Fibroblast of peridontal ligament (primary cell): ENCODE results near the gene TMPRSS6.

Experiments used
- DNase-seq: peaks from one replicate; pipeline ENCODE4 v3.0.0-alpha.2; 2010; ENCODE audit errors: extremely low read depth

Gene TMPRSS6

DNA sequence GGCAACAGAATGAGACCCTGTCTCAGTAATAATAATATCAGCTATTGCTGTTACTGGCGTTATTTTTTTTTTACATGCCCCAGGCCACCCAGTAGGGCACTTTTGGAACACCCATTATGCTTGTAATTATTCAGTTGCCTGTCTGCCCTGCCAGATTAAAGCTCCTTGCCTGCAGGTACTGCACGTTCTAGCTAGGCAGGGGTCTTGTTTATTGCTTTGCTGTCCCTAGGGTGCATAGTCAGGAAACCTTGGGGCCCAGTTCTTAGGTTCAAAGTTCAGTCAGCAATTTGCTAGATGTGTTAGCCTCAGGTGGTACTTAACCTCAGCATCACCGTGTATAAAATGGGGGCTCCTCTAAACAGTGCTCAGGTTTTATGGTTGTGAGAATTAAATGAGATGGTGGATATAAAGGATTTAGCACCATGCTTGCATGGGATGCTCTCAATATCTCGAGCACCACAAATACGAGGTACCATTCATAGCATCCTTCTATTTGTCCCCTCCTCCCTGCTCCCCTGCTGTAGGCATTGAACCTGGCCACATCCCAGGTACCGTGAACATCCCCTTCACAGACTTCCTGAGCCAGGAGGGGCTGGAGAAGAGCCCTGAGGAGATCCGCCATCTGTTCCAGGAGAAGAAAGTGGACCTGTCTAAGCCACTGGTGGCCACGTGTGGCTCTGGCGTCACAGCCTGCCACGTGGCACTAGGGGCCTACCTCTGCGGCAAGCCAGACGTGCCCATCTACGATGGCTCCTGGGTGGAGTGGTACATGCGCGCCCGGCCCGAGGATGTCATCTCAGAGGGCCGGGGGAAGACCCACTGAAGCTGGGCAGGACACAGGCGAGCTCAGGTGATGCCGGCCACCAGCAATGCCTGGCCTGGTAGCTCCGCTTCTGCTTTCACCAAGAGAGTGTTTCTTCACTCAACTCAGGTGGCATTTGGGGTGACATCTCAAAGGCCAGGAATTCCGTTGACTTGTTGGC lies 80.5 kb downstream of the TMPRSS6 start:
- DNase-seq: no peak

DNA sequence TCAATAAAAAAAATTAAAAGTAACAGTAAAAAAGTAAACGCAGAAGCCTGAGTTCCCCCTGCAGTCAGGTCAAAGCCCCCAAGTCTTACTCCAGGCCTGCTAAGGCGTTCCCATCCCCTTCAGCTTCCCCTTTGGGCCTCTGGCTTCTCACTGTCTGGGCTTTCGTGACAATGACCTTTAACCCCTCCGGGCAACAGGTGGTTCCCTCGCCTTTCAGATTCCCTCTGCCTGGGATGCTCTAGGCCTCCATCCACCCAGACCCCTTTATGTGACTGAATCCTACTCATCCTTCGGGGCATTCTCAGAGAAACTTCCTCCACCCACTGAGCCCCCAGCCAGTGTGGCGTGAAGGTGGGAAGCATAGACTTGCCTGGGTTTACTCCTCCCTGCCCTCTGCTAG lies 82.0 kb downstream of the TMPRSS6 start:
- DNase-seq: no peak

DNA sequence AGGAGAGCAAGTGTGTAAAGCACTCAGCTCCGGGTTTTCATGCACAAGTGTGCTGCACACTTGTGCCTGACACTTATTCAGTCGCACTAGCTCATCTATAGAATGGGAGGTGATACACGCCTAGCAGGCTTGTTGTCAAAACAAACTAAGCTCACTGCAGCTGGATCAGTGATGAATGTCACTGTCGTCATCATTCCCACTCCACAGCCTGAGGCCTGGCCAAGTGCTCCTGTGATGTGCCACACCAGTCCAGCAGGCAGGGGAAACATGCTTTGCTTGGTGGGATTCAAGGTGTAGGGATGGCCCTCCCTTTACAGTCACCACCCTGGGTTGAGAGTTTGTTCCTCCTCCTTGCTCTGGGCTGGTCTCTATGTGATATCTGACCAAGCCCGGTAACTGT lies 83.2 kb downstream of the TMPRSS6 start:
- no peak for DNase-seq

DNA sequence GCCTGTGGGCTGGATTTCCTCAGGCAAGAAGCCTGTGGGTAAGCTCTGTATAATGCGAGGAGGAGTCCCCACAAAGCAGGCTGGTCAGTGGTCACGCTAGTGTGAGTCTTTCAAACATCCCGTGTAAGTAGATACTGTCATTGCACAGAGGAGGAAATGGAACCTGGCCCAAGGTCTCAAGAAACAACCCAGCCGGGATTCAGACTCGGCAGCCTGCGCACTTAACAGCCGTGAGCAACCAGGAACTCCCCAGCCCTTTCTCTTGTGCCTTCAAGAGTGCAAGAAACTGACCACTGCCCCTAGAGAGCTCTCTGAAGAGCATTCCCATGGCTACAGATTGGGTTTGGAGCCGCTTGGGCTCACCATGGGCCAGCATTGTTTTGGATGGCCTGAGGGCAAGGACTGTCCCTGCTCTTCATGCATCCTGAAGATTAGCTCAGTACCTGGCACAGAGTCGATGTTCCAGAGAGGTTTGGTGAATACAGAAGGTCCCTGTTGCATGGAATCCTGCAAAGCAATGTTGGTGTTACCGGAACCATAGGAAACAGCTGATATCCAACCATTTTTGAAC lies 83.9 kb downstream of the TMPRSS6 start:
- DNase-seq: no peak

DNA sequence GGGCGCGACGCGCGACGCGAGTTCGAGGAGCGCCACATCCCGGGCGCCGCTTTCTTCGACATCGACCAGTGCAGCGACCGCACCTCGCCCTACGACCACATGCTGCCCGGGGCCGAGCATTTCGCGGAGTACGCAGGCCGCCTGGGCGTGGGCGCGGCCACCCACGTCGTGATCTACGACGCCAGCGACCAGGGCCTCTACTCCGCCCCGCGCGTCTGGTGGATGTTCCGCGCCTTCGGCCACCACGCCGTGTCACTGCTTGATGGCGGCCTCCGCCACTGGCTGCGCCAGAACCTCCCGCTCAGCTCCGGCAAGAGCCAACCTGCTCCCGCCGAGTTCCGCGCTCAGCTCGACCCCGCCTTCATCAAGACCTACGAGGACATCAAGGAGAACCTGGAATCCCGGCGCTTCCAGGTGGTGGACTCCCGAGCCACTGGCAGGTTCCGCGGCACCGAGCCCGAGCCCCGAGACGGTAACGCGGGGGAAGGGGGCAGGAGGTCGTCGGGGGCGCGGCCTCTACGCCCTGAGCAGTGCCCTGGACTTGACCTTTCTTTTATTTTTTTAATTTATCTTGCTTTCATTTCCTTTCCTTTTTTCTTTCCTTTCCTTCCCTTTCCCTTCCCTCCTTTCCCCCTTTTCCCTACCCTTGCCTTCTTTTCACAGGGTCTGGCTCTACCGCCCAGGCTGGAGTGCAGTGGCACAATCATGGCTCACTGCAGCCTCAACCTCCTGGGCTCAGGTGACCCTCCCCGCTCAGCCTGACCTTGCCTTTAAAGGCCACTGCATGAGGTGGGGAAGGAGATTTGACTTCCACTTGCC lies 85.0 kb downstream of the TMPRSS6 start:
- DNase-seq: no peak

DNA sequence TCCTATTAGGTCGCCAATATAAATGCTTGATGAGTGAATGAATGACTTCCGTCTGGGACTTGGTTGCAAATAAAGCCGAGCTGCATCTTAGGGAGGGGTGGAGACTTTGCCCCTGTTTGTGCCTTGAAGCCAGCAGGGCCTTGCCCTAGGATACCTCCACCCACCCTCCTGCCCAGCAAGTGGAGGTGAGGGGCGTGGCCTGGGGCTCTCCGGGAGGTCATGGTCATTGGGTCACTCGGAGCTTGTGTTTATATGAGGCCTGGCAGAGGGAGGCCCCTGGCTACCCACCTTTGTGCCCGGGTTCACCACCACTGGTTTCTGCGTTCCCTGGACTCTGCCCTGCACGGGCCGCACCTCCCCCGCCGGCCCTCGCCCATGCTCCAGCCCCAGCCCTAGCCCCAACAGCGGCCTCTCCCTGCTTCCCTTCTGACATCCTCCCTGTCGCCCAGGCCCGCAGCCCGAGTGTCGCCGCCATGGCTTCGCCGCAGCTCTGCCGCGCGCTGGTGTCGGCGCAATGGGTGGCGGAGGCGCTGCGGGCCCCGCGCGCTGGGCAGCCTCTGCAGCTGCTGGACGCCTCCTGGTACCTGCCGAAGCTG lies 85.7 kb downstream of the TMPRSS6 start:
- no peak for DNase-seq

DNA sequence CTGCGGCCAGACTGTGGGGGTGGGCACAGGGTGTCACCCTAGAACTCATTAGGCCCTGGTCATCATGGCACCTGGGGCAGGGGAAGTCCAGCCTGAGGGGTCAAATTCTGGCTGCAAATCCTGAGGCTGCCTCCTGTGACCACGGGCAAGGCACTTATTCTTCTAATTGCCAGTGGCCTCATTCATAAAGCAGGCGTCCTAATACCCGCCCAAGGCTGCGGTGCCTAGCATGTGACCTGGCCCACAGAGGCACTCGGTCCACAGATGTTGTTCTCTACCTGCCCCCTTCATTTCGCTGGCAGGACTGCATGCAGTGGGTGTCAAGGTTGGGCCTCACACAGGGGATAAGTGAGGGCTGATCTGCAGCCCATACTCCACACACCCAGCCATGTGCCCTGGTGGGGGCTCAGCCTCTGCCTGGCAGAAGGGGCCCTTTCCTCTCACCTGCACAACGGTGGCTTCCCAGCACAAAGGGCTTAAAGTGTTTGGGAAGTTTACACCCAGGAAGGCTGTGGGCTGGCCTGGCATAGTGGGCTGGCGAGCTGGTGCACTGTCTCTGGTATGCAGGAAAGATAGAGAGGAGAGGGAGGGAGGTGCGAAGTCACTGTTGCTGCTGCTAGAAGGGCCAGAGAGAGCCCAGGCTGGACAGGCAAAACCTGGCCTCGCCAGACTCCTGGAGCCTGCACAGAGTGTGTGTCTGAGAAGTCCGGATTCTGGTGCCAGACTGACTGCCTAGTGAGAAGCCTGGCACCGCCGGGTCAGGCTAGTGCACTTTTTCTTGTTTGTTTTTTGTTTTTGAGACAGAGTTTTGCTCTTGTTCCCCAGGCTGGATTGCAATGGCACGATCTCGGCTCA lies 86.8 kb downstream of the TMPRSS6 start:
- DNase-seq: no peak

DNA sequence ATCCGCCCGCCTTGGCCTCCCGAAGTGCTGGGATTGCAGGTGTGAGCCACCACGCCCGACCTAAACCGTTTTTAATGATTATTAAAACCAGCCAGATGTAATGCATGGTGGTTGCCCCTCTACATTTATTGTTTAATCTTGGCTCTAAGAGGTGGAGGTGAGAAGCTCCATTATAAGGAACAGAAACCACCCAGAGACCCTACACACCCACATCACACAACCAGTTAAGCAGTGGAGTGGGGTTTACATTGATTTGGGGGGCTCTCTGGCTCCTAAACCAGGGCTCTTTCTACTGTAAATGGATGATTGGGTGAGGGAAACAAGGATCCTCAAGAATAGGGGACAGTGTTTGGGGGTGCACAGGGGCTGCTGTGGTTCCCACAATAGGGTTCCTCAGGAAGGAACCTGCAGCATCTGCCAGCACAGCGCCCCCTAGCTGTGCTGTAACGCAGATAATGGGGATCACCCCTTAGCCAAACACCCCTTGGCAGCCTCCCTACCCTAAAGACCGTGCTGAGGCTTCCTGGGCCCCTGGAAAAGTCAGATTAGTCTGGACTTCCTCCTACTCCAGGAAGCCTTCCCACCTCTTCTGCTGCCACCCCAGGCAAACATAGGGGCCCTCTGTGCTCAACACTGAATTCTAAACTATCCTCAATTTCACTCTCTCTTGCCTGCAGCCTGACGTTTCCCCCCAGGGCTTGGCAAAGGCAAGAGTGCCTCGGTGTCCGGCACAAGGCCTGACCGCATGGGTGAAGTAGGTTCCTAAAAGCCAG lies 87.6 kb downstream of the TMPRSS6 start:
- DNase-seq: peak; percentile 20

DNA sequence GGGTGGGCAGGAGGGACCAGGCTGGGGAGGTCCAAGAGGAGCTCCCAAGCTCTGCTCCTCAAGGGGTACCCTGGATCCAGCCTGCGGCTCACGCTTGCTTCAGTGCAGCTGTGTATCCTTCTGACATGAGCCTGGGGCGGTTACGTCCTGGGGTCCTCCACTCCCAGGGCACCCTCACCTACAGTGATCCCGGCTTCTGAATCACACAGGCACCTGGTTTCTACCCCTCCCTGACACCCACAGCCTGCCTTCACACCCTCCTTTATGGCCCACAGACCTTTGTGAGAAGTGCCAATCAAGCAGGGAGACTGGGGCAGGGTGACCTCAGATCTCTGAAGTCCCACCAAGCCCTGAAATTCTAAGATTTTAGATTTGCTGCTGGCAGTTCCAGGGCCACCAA lies 88.5 kb downstream of the TMPRSS6 start:
- no peak for DNase-seq

DNA sequence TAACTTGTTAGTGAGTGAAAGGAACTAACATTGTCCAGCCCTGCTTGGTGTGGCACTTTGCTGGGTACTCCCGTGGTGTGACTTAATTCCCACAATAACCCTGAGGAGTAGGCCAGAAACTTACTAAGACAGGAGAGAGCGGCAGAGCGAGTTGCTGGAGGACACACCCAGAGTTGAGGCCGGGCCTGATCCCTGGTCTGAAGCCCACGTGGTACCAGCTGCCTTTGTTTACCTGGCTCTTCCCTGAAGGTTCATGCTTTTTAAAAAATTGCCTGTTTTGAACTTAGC lies 89.4 kb downstream of the TMPRSS6 start:
- peak; percentile 44 for DNase-seq

DNA sequence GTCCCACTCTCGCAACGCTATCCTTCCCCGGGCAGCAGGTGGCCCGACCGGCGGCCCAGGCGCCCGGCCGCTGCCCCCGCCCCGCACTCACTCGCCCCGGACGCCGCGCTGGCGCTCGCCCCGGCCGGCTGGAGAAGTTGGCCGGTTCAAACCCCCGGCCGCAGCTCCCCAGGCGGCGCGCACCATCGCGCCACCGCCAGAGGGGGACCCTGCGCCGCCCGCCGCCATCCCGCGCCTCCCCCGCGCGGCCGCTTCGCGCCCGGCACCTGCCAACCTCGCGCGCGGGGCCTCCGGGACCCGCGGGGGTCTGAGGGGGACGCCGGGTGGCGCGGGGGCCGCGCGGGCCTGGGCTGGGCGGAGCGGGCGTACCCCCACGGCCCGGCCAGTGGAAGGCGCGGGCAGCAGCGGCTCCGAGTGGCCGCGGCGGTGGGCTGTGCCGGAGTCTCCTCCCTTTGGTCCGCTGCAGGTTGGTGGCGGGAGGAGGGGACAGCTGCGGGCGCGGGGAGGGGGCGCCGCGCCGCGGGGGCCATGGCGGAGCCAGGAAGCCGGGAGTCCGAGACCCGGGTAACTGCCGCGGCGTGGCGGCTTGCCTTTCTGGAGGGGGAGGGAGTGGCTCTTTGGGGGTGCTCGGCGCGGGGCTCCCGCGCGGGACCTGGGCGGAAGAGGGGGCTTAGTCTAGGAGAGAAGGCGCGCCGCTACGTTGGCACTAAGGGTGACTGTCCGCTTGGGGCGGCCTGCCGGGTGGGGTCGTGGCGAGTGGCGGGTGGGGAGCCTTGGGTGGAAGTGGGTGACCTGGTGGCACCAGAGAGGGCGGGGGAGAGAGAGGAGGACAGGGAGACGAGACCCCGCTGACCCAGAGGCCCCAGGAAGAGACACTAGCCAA lies 90.0 kb downstream of the TMPRSS6 start, which contains the start of the genes MPST and TST:
Gene MPST, plus strand, starts transcription at position 434 of the 883 bp plus-strand sequence. Its CDS starts 95 bp downstream, at position 529.
Gene TST, minus strand, starts transcription at position 139 of the 883 bp plus-strand sequence. CDS start 715 bp downstream, outside the sequence.
- peak; percentile 46 for DNase-seq

DNA sequence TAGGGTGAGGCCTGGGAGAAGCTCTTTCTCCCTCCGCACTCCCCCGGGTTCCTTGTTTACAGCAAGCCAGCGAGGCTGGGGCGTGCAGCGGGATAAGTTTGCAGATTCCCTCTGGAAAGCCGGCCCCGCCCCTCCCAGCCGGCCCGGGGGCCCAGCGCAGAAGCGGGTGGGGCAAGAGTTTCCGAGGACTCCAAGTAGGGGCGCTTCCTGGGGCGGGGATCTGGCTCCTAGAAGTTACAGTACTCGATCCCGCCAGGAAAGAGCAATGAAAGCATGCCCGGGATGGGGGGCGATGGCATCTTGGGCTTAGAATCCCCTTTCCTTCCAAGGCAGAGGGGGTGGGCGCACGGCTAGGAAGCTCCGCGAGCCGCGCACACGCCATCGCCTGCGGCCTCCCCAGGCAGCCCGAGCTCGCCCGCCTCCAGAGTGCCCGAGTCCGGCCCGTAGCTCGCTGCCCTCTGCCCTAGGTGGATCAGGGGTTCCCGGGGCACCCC lies 90.7 kb downstream of the TMPRSS6 start:
- peak; percentile 46 for DNase-seq

DNA sequence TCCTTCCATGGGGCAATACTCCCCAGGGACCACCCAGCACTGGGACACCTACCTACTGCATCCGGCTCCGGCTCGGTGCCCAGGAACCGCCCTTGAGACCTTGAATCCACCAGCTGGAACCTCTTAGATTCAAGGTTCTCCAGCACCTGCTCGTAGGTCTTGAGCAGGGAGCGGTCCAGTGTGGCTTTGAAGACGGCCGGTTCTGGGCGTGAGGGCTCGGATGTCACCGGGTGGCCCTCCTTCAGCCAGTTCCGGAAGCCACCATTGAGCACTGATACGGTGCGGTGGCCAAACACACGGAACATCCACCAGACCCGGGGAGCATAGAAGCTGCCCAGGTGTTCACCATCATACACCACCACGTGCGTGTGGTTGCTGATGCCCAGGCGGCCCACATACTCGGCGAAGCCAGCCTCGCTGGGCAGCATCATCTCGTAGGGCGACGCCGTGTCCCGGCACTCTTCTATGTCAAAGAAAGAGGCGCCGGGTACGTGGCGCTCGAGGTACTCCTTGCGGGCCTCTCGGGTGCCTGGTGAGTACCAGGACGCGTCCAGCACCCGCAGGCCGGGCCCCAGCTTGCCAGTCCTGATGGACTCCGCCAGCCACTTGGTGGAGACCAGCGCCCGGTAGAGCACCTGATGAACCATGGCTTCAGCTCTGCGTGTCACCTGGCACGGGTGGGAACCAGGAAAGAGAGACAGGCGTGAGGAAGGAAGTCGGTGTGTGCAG lies 91.3 kb downstream of the TMPRSS6 start:
- no peak for DNase-seq

DNA sequence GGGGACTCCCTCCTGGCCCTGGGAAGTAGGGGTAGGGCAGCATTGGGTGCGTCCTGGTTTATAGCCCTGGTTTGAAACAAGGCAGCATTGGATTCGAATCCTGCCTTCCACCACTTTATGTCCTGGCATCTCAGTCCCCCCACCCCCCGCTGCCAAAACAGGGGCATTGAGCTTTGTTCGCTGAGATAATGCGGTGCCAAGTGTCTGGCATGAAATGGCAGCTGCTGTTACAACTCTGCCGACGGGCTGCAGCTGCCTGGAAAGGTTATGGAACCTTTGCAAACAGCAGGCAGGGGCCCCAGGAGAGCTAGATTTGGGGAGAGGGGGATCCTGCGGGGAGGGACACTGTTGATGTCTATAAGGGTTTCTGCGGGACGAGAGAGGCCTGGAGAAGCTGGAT lies 92.2 kb downstream of the TMPRSS6 start:
- DNase-seq: no peak

DNA sequence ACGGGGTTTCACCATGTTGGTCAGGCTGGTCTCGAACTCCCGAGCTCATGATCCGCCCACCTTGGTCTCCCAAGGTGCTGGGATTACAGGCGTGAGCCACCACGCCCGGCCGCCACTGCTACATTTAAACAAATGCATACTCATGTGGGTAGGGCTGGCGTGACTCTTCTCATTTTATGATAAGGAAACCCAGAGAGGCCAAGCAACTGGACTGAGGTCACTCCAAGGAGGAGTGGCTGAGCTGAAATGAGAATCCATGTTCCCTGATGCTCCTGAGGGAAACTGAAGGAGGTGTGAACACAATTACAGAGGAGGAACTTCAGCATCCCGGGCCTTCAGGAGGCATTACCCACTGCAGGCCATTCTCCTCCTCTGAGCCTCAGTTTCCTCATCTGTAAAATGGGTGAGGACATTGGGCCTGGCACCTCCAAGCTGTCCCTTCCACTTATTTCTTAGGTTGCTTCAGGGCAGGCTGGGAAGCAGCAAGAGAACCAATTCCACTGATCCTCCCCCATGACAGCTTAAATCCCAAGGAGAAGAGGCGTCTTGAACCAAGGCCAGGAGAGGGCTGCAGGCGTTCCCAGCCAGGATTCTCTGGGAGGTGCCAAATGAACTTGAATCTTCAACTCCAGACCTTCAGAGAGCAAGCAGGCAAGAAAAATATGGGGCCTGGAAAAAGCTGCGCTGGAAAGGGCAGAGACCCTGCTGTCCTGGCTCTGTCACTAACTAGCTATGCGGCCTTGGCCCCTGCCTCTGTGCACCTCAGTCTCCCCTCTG lies 93.2 kb downstream of the TMPRSS6 start:
- DNase-seq: no peak

DNA sequence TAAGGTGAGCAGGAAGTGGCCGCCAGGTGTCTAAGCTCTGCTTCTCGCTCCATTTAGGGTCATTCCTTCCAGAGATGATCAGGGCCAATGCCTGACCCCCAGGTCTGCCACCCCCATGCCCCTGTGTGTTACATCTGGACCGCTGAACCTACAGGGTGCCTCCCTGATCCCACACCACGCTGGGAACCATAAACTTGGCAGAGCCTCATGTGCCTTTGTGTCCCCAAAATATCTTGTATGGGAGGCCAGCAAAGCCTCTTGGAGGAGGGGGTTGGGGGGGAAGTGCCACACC lies 94.0 kb downstream of the TMPRSS6 start:
- no peak for DNase-seq
